CD4-positive, alpha-beta T cell (primary cell): ENCODE data around the gene GMEB2. TPM values are rescaled to one million over a fixed set of nuclear protein-coding genes. Genes with fewer than 3 reads are reported as not detected.
"Not testable (repeated sequence)": the region's sequence is repeated elsewhere in the genome, so short reads cannot be mapped to it uniquely, and the experiment has no call there.

ENCODE experiments used
- ATAC-seq: fragments of 200-7000 bp; cut with Tn5 transposase; one replicate; pipeline ENCODE4 v1.10.0; 2022; ENCODE audit warnings: mild to moderate bottlenecking; ENCODE audit not compliant: poor library complexity
- CTCF ChIA-PET: fragments of 350-600 bp; sonication (Branson Sonifier 250); formaldehyde crosslinking; loops from one replicate; lab custom pipeline; 2021; ENCODE audit warnings: antibody characterized with exemption, inconsistent platforms; lab: Charles Lee
- POLR2A ChIA-PET: fragments of 350-600 bp; sonication (Branson Sonifier 250); formaldehyde crosslinking; loops from one replicate; lab custom pipeline; 2021; ENCODE audit warnings: antibody characterized with exemption, inconsistent platforms; lab: Charles Lee
- DNase-seq, 14 experiments: peaks; one replicate each; pipeline ENCODE4 v3.0.0-alpha.2; 2013 to 2020; ENCODE audit warnings: mixed read lengths in 2 of 14
- H3K27ac ChIP-seq, 2 donors: one replicate each; pipeline versions ENCODE4 v1.5.1 to v1.7.0; 2013; ENCODE audit warnings: low read length in 2 of 2, low read depth in 1 of 2, mild to moderate bottlenecking in 1 of 2
- H3K27me3 ChIP-seq, 2 experiments: 1 replicate in 1 of 2; 2 replicates in 1 of 2; pipeline versions ENCODE4 v1.6.1 to v1.7.0; 2013; ENCODE audit warnings: low read length in 2 of 2, control low read depth in 1 of 2, mild to moderate bottlenecking in 1 of 2, moderate library complexity in 1 of 2; ENCODE audit not compliant: insufficient read depth in 2 of 2, control insufficient read depth in 1 of 2
- H3K36me3 ChIP-seq: one replicate; pipeline ENCODE4 v1.6.1; 2013; ENCODE audit warnings: low read length, control low read depth; ENCODE audit not compliant: insufficient read depth
- H3K4me1 ChIP-seq: one replicate; pipeline ENCODE4 v1.6.1; 2013; ENCODE audit warnings: low read length, control low read depth; ENCODE audit not compliant: insufficient read depth
- H3K4me3 ChIP-seq: one replicate; pipeline ENCODE4 v1.5.1; 2013; ENCODE audit warnings: mild to moderate bottlenecking, low read length, moderate library complexity
- H3K9me3 ChIP-seq, 2 experiments: 1 replicate in 1 of 2; 2 replicates in 1 of 2; pipeline versions ENCODE4 v1.6.1 to v1.7.0; 2013; ENCODE audit warnings: low read length in 2 of 2, mild to moderate bottlenecking in 2 of 2, control low read depth in 1 of 2, moderate library complexity in 1 of 2; ENCODE audit not compliant: control insufficient read depth in 1 of 2, insufficient read depth in 1 of 2
- H3K27ac Mint-ChIP-seq: one replicate; pipeline ENCODE4 v1.8.0; 2020; ENCODE audit warnings: mixed read lengths
- H3K27me3 Mint-ChIP-seq: one replicate; pipeline ENCODE4 v1.8.0; 2021; ENCODE audit warnings: mixed read lengths
- H3K36me3 Mint-ChIP-seq: one replicate; pipeline ENCODE4 v1.8.0; 2021; ENCODE audit warnings: low read depth, mixed read lengths
- H3K4me1 Mint-ChIP-seq: one replicate; pipeline ENCODE4 v1.8.0; 2021; ENCODE audit warnings: low read depth, mixed read lengths
- H3K4me3 Mint-ChIP-seq: one replicate; pipeline ENCODE4 v1.8.0; 2020; ENCODE audit warnings: mild to moderate bottlenecking, mixed read lengths
- H3K9me3 Mint-ChIP-seq: one replicate; pipeline ENCODE4 v1.8.0; 2020; ENCODE audit warnings: mixed read lengths
- CTCF ChIP-seq: fragments of 200-600 bp; IDR thresholded peaks from one replicate; pipeline ENCODE4 v1.8.0; 2022; ENCODE audit warnings: antibody characterized with exemption, mild to moderate bottlenecking
- intact Hi-C, 2 experiments: fragments of 100-400 bp; cut with DNase I in 1 of 2; cut with micrococcal nuclease in 1 of 2; formaldehyde crosslinking; loops; one replicate each; pipeline versions ENCODE4 v1.15.1 to v1.9.0; 2023 to 2025; cut with DNase I, micrococcal nuclease
- total RNA-seq, 174 experiments: library from RNA in 2 of 174; stranded (reverse) in 2 of 174; gene quantifications; one replicate each; pipeline ENCODE4 v1.2.3 and lab custom pipeline; 2021 to 2026

Gene GMEB2
- total RNA-seq, 2 experiments from 2014 or later = 32.9 to 34.0 TPM

DNA sequence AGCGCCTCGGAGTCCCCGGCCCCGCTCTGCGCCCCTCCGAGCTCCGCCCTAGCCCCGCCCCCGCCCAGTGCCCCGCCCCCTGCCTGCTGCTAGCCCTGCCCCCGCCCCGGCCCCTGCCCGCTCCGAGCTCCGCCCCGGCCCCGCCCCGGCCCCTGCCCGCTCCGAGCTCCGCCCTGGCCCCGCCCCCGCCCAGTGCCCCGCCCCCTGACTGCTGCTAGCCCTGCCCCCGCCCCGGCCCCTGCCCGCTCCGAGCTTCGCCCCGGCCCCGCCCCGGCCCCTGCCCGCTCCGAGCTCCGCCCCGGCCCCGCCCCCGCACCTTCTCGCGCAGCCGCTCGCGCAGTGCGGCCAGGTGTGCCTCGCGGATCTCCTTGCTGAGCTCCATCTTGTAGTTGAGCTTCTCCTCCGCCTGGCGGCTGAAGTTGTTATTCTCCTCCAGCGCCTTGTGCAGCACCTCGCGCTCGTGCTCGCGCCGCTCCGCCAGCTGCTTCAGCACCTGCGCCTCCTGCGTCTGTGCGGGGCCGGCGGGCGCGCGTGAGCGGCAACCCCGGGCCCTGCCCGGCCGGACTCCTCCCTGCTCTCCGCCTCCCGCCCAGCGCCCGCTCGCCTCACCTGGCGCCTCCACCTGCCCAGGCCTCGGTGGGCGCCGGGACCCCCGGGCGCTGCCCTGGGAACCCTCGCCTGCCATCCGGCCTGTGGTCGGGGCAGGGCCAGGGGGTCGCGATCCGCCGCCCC, 15.1 kb upstream of the GMEB2 start:
- peaks cover 22% of the 10 kb centered on the region for H3K36me3 Mint-ChIP-seq
- peak overlapping the region; percentile 91 for H3K4me3 ChIP-seq
- peaks cover 4% of the 10 kb centered on the region for H3K27me3 Mint-ChIP-seq
- H3K36me3 ChIP-seq = peaks cover 8% of the 10 kb centered on the region
- peak overlapping the region; percentile 94 for H3K27ac Mint-ChIP-seq
- intact Hi-C loops = loop anchor here (1.0 to 2.0 kb wide), 6 partner anchors 15 to 104 kb away; partner anchors contain the start of genes GMEB2 (in 1 of the 2) and RTEL1 (in 1 of the 2)
- peaks cover 44% of the 10 kb centered on the region for H3K4me1 ChIP-seq
- H3K4me1 Mint-ChIP-seq = peaks cover 35% of the 10 kb centered on the region
- ChIA-PET POLR2A (interaction anchor here (0.5 to 8.9 kb wide), 28 partner anchors 9 to 339 kb away, joined by 3 to 449 read pairs (median 6); partner anchors contain the start of genes ARFRP1, GMEB2, HELZ2 and LIME1), CTCF (interaction anchor here (0.5 to 1.6 kb wide), 23 partner anchors 10 to 339 kb away, joined by 3 to 14 read pairs (median 4); partner anchors contain the start of genes ARFRP1, GMEB2, HELZ2 and LIME1)
- no peaks in the 10 kb centered on the region for H3K9me3 ChIP-seq
- DNase-seq (peak; percentile 97 to 100 (median 98)), ATAC-seq (peak; percentile 60)
- H3K27me3 ChIP-seq = no peaks in the 10 kb centered on the region
- H3K9me3 Mint-ChIP-seq = no peaks in the 10 kb centered on the region
- peak overlapping the region; percentile 88 for H3K4me3 Mint-ChIP-seq
- peak overlapping the region; percentile 68 to 87 for H3K27ac ChIP-seq
- TF ChIP-seq CTCF = peak; percentile 48

DNA sequence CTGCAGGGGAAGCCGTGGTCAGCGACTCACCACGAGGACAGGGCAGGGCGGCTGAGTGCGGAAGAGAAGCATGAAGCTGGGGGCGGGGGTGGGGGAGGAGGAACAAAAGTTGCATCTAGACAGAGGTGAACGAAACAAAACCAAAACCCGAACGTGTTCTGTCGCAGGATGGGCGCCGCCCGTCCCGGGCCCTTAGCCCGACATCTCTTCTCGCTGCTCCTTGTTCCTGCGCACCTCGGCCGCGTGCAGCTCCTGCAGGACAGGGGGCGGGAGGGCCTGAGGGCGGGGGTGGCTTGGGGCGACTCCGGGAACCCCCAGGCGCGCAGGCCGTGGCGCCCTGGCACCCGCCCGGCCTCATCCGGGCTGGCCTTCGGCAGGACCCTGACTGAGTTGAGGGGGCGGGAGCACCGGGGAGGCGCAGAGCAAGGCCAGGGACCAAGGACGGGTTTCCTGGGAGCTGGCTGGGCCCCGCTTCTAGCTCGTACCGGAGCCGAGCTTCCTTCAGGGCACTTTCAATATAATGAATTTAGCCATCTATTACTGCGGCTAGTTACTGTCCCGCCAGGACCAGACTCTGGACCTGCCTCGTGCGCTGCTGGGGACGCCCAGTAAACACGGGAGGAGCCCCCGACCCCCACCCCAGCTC, 14.4 kb upstream of the GMEB2 start:
- no peaks in the 10 kb centered on the region for H3K9me3 Mint-ChIP-seq
- no peak for TF ChIP-seq CTCF
- H3K27me3 Mint-ChIP-seq = peaks cover 4% of the 10 kb centered on the region
- ATAC-seq (peak; percentile 0), DNase-seq (peak; percentile 51 to 78 (median 57))
- Histone ChIP-seq H3K36me3 (peaks cover 8% of the 10 kb centered on the region), H3K4me3 (peak overlapping the region; percentile 91), H3K27me3 (no peaks in the 10 kb centered on the region), H3K27ac (peak overlapping the region; percentile 68 to 87), H3K4me1 (peaks cover 51% of the 10 kb centered on the region), H3K9me3 (no peaks in the 10 kb centered on the region)
- CTCF ChIA-PET = interaction anchor here (1.0 to 1.6 kb wide), 19 partner anchors 10 to 339 kb away, joined by 3 to 14 read pairs (median 5); partner anchors contain the start of genes ARFRP1, GMEB2, HELZ2 and LIME1
- peaks cover 38% of the 10 kb centered on the region for H3K4me1 Mint-ChIP-seq
- intact Hi-C loops = loop anchor here in 1 of 2 experiments (1.0 kb wide), 1 partner anchor 14 kb away; the partner anchor contains the start of gene GMEB2
- POLR2A ChIA-PET = interaction anchor here (0.5 to 8.9 kb wide), 25 partner anchors 10 to 340 kb away, joined by 3 to 449 read pairs (median 8); partner anchors contain the start of genes ARFRP1, GMEB2, HELZ2 and LIME1
- H3K36me3 Mint-ChIP-seq = peaks cover 22% of the 10 kb centered on the region
- H3K4me3 Mint-ChIP-seq = peak overlapping the region; percentile 87
- peak overlapping the region; percentile 94 for H3K27ac Mint-ChIP-seq

GRCh38 chr20:63640686-63641085, 13.8 kb upstream of the GMEB2 start:
- H3K9me3 ChIP-seq, ATAC-seq, H3K27me3 ChIP-seq, H3K36me3 ChIP-seq, H3K9me3 Mint-ChIP-seq, H3K27me3 Mint-ChIP-seq: not testable (repeated sequence)
- peaks cover 25% of the 10 kb centered on the region for H3K36me3 Mint-ChIP-seq
- Histone ChIP-seq H3K27ac (peak overlapping the region; percentile 58 to 78), H3K4me1 (peaks cover 57% of the 10 kb centered on the region), H3K4me3 (peak overlapping the region; percentile 91)
- peak overlapping the region; percentile 98 for H3K27ac Mint-ChIP-seq
- POLR2A ChIA-PET = interaction anchor here (1.3 to 8.9 kb wide), 8 partner anchors 14 to 120 kb away, joined by 4 to 449 read pairs (median 25); partner anchors contain the start of genes GMEB2, HELZ2, LIME1 and PTK6
- CTCF ChIA-PET = interaction anchor here (1.6 kb wide), 1 partner anchor 103 kb away, joined by 13 read pairs; the partner anchor contains the start of gene PTK6
- intact Hi-C loops = loop anchor here in 1 of 2 experiments (1.0 kb wide), 1 partner anchor 13 kb away; the partner anchor contains the start of gene GMEB2
- peak overlapping the region; percentile 96 for H3K4me3 Mint-ChIP-seq
- peaks cover 38% of the 10 kb centered on the region for H3K4me1 Mint-ChIP-seq
- peak in 9 of 14 experiments; percentile 15 to 58 (median 36) for DNase-seq
